NCI-H345 treated with DMSO at 0.1 percent for 48 hours (cell line): ENCODE results near the gene CTNND1.

Experiments
- DNase-seq: peaks from one replicate; lab custom pipeline; 2025; ENCODE audit not compliant: unreplicated experiment; lab: John Stamatoyannopoulos, UW

CTNND1 gene

GRCh38 chr11:57763568-57763967, 2.0 kb downstream of the CTNND1 start:
- DNase-seq, result no peak

DNA sequence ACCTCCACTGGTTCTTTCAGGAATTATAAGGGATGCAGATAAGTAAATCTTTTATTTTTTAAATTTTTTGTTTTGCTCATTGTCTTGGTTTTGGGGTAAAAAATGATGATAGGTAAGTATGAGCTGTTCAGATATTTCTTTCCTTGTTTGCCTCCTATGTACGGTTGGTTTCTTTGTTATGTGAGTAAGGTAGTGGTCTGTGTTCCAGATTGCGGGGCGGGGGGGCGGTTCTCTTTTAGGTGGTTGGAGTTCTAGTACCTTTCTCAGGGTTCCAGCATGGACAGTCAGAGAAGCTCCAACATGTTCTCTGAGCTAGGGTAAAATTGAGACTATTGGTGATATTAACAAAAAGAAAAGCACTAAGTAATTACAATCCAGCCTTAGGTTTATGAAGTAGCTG, 2.4 kb downstream of the CTNND1 start:
- no peak for DNase-seq

GRCh38 chr11:57764566-57764965, 3.0 kb downstream of the CTNND1 start:
- no peak for DNase-seq

GRCh38 chr11:57764972-57765371, 3.4 kb downstream of the CTNND1 start:
- DNase-seq, result no peak

DNA sequence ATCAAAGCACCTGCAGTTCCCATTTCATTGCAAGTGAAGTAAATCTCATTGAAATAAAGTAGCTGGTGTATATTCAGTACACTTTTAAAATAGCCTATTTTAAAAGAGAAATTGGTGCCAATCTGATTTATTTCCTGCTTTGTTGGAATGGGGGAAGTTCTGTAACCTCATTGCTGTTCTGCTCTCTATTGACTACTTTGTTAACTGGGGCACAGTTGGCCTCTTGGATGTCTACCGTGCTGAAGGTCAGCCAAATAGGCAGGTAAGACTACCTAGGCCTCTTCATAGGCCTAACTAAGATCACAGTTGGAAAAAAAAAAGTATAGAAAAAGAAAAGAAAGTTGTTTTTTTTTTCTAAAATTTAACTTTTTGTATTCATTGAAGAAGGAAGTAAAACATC, 9.2 kb downstream of the CTNND1 start:
- DNase-seq, result no peak

GRCh38 chr11:57771365-57771764, 9.8 kb downstream of the CTNND1 start:
- DNase-seq, result no peak

GRCh38 chr11:57772562-57772961, 11.0 kb downstream of the CTNND1 start:
- DNase-seq, result no peak

DNA sequence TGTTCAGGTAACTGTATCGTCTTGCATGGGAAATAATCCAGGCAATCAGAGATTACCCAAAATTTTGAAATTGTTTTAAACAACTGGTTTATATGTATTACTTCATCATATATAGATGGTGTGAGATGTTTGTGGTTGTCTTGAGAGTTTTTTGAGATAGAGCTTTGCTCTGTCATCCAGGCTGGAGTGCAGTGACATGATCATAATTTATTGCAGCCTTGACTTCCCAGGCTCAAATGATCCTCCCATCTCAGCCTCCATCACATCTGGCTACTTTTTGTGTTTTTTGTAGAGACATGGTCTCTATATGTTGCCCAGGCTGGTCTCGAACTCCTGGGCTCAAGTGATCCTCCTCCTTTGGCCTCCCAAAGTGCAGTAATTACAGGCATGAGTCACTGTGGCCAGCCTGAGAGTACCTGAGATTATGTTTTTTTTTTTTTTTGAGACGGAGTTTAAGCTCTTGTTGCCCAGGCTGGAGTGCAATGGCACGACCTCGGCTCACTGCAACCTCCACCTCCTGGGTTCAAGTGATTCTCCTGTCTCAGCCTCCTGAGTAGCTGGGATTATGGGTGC, 11.5 kb downstream of the CTNND1 start:
- DNase-seq, result no peak

DNA sequence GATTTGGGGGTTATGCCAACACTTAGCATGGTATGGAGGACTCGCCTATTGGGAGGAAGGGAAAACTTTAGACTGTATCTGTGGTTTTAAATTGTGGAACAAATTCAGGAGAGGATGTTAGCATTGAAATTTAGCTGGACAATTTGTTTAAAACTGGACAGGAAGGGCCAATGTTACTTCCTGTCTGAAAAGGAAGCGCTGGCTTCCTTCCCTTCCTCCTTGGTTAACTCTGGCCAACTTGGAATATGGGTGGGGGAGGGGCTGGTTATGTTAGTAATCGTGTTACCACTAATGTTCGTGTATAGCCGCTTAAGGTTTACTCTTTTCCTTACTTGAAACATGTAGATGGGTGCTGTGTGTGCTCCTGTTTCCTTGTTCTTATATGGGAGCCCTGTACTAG, 13.9 kb downstream of the CTNND1 start:
- no peak for DNase-seq

GRCh38 chr11:57776031-57776521, 14.5 kb downstream of the CTNND1 start:
- DNase-seq, result no peak

GRCh38 chr11:57776577-57777210, 15.1 kb downstream of the CTNND1 start:
- DNase-seq, result no peak

GRCh38 chr11:57777969-57778317, 16.3 kb downstream of the CTNND1 start:
- DNase-seq, result no peak

DNA sequence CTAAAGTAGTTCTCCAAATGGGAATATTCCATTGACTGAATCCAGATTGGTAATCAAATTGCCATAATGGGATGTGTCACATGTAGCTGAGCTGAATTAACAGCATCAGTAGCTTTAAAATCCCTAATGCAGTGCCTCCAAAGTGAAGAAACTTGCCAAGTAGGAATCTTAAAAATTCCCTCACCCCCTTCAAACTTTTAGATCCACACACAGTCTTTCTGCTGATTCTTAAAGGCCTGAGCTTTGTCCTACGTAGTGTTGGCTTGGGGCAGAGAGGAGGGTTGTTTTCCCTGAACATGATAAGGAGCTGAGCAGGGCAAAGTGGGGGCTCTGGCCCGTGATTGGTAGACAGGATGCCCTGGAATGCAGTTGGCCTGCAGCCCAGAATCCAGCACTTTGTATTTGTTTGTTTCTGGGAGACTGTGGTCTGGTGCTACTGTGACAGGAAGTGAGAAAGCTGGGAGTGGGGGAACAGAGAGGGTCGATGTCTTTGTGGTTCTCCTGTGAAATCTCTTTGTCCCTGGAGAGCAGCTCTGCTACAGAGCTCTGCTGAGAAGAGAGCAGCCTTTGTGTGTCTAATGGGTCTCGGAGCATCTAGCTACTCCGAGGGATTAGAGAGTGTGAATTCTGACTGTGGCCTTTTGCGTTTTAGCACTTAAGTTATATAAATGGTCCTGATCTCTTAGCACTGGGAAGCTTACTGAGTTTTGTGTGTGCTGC, 16.9 kb downstream of the CTNND1 start:
- DNase-seq, result no peak

DNA sequence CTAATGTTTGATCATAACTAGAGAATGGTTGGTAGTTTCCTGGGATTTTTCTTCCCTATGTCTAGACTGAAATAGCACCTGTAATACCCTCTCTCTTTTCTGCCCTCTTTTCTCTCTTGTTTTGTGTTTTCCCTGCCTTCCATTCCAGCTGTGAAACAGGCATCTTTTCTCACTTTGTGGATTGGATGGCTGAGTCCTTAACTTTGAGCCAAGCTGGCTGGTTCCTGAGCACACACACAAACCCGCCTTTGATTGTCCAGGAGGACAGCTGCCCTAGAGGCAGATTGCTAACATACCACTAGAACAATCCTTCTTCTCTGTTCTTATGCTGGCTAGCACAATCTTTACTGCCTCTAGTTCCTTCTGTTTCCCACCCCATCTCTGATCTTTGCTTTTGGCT, 17.7 kb downstream of the CTNND1 start:
- no peak for DNase-seq

DNA sequence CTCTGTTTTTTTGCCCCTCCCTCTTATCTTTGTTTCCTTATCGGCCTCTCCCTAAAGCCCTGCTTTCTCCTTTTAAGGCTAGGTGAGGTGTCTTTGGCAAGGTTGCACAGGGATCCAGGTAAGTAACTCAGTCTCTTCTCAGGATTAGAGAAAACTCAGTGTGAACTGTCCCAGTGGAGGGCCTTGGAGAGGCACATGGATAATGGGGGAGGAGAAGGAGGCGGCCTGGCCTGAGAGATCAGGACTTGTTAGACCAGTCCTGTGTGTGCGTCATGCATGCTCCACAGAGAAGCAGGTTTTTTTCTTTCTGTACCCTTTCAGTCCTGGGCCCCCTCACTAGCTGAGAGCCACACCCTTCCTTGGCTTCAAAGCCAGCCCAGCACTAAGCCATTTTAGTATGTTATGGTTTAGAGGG, 19.9 kb downstream of the CTNND1 start:
- no peak for DNase-seq

DNA sequence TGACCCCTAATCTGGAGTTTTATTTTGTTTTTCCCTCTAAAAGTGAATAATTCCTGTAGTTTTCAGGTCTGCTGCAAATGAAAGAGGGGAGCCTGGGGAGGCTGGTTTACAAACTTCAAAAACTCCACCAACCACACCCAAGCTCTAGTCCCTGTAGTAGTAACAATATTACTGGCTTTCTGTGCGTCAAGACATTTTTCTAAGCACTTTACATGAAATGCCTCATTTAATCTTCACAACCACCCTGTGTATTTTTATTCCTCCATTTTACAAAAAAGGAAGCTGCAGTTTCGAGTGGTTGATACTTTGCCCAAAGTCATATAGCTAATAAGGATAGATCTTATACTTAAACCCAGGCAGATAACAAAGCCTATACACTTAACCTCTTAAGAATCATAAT, 23.5 kb downstream of the CTNND1 start:
- DNase-seq, result no peak

DNA sequence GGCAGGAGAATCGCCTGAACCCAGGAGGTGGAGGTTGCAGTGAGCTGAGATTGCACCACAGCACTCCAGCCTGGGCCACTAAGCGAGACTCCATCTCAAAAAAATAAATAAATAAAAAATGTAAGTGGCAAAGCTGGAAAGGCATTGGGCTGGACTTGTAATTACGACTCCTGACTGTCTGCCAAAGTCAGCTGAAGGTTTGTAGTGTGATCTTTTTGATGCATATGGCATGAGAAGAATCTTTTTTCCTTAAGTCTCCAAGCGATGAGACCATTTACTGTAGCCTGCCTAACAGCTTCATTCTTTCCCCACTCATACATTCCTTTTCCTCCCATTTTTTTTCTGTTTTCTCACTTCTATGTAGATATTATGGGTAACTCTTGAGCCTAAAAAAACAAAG, 24.8 kb downstream of the CTNND1 start:
- DNase-seq, result no peak

- DNase-seq, result no peak
These were observed 25.5 kb downstream of the CTNND1 start for GRCh38 chr11:57787006-57787604.

GRCh38 chr11:57787920-57788702, 26.5 kb downstream of the CTNND1 start:
- no peak for DNase-seq

GRCh38 chr11:57788703-57789088, 27.1 kb downstream of the CTNND1 start:
- no peak for DNase-seq

GRCh38 chr11:57791321-57792059, 29.9 kb downstream of the CTNND1 start:
- no peak for DNase-seq
